Measurements from ENCODE around the gene GPR65.

The GPR65 gene

GRCh38 chr14:88037325-88037724 lies 32.4 kb downstream of the GPR65 start:
- no peak for DNase-seq (ENCODE audit: low read depth in 1 of 2, low spot score in 1 of 2)

- DNase-seq (ENCODE audit: low read depth in 1 of 2, low spot score in 1 of 2): no peak
Observed at GRCh38 chr14:88039197-88039596, 34.3 kb downstream of the GPR65 start.

GRCh38 chr14:88040146-88040545 lies 35.2 kb downstream of the GPR65 start:
- no peak for DNase-seq (ENCODE audit: low read depth in 1 of 2, low spot score in 1 of 2)

- no peak for DNase-seq (ENCODE audit: low read depth in 1 of 2, low spot score in 1 of 2)
Observed at GRCh38 chr14:88043529-88044443, 38.9 kb downstream of the GPR65 start.

- DNase-seq (ENCODE audit: low read depth in 1 of 2, low spot score in 1 of 2): no peak
Observed at GRCh38 chr14:88044444-88044758, 39.5 kb downstream of the GPR65 start.

GRCh38 chr14:88044776-88045446 lies 40.0 kb downstream of the GPR65 start:
- no peak for DNase-seq (ENCODE audit: low read depth in 1 of 2, low spot score in 1 of 2)

- DNase-seq (ENCODE audit: low read depth in 1 of 2, low spot score in 1 of 2): no peak
Observed at GRCh38 chr14:88045705-88046104, 40.8 kb downstream of the GPR65 start.

- DNase-seq (ENCODE audit: low read depth in 1 of 2, low spot score in 1 of 2): no peak
Observed at GRCh38 chr14:88048351-88048750, 43.4 kb downstream of the GPR65 start.

- no peak for DNase-seq (ENCODE audit: low read depth in 1 of 2, low spot score in 1 of 2)
Observed at GRCh38 chr14:88049266-88049665, 44.3 kb downstream of the GPR65 start.

- no peak for DNase-seq (ENCODE audit: low read depth in 1 of 2, low spot score in 1 of 2)
Observed at GRCh38 chr14:88049936-88050335, 45.0 kb downstream of the GPR65 start.

- no peak for DNase-seq (ENCODE audit: low read depth in 1 of 2, low spot score in 1 of 2)
Observed at GRCh38 chr14:88060576-88060975, 55.6 kb downstream of the GPR65 start.

GRCh38 chr14:88063811-88064210 lies 58.9 kb downstream of the GPR65 start:
- DNase-seq (ENCODE audit: low read depth in 1 of 2, low spot score in 1 of 2): no peak

Measured in stimulated activated CD4-positive, alpha-beta T cell treated with anti-CD3 and anti-CD28 coated beads, Interleukin-15, amount 100 ng/mL, for 1 hour (primary cell).